ENCODE results near the gene SIAE.

- no peak for TF ChIP-seq CTCF (conservative IDR thresholded peaks at IDR 0.05; ENCODE audit: low read depth, low read length)
- TF ChIP-seq POLR2A (IDR thresholded peaks at IDR 0.05; ENCODE audit: low read depth, low read length) = no peak
- TF ChIP-seq MXI1 (IDR thresholded peaks at IDR 0.05; ENCODE audit: borderline replicate concordance, low read depth, low read length) = no peak
- no peak for TF ChIP-seq CHD1 (IDR thresholded peaks at IDR 0.05; ENCODE audit: low read depth, low read length)
- no peak for TF ChIP-seq ELK1 (IDR thresholded peaks at IDR 0.05; ENCODE audit: borderline replicate concordance, low read depth, low read length)
- TF ChIP-seq RFX5 (IDR thresholded peaks at IDR 0.05; ENCODE audit: low read depth, low read length) = no peak
- TF ChIP-seq SMC3 (IDR thresholded peaks at IDR 0.05; ENCODE audit: low read depth, low read length) = no peak
- TF ChIP-seq USF2 (IDR thresholded peaks at IDR 0.05; ENCODE audit: low read depth, low read length) = no peak
- no peak for TF ChIP-seq CEBPB (IDR thresholded peaks at IDR 0.05; ENCODE audit: low read depth, low read length)
- no peak for TF ChIP-seq NFE2L2 (IDR thresholded peaks at IDR 0.05; ENCODE audit: low read depth, low read length)
- TF ChIP-seq RAD21 (IDR thresholded peaks at IDR 0.05; ENCODE audit: low read length) = no peak
- TF ChIP-seq RCOR1 (IDR thresholded peaks at IDR 0.05; ENCODE audit: insufficient replicate concordance, low read length) = no peak
- no peak for TF ChIP-seq BHLHE40 (IDR thresholded peaks at IDR 0.05; ENCODE audit: low read depth, low read length)
Observed at GRCh38 chr11:124674168-124674517, 604 bp upstream of the SIAE start.
